ENCODE results near the gene GNG12.

DNA sequence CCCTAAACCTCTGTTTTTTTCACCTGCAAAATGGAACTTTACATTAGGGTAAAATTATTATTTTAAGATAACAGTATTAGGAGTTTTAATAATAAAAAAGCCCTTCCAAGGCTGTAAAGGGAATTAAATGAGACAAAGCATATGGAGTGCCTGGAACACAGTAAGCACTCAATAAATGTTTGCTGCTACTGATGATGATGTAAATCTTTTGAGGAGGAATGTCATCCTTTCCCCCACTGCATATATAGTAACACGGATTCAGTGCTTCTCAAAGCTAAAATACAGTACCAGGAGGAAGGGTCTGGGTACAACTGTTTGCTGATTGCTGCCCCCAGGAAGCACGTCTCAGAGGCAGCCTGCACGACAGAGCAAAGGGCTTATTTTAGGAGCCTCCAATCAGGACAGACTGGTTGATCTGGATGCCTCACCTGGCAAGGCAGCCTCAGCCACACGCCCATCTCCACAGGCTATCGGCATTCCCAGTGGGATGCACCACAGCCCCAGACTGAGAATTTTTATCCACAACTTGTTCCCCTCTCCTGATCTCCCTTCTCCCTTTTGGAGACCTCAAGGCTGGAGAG is 83.9 kb downstream of the GNG12 start:
- no peak for TF ChIP-seq CTCF (IDR thresholded peaks at IDR 0.05 in 4 of 5, conservative IDR thresholded peaks at IDR 0.05 in 1 of 5)
- TF ChIP-seq POLR2A (IDR thresholded peaks at IDR 0.05) = no peak
